HG03135 (cell line): ENCODE data around the gene CTSW.

Experiments used
- ATAC-seq: cut with Tn5 transposase; IDR thresholded peaks from one replicate; pipeline ENCODE4 v1.9.1; 2021; ENCODE audit warnings: mild to moderate bottlenecking, moderate library complexity; ENCODE audit not compliant: unreplicated experiment

The CTSW gene

GRCh38 chr11:65854852-65855837 is 24.5 kb upstream of the CTSW start:
- ATAC-seq, result no peak

GRCh38 chr11:65855927-65856363 is 23.7 kb upstream of the CTSW start:
- no peak for ATAC-seq

GRCh38 chr11:65856689-65857499 is 22.7 kb upstream of the CTSW start:
- no peak for ATAC-seq

- ATAC-seq, result peak; percentile 1
These were observed 22.2 kb upstream of the CTSW start for GRCh38 chr11:65857500-65857852.

GRCh38 chr11:65857853-65858680 is 21.6 kb upstream of the CTSW start, which contains the start of gene CFL1:
TSS of gene CFL1 (minus strand) at chr11:65858180. CDS start at chr11:65858099, 81 bp downstream.
- peak; percentile 49 for ATAC-seq

- no peak for ATAC-seq
These were observed 21.0 kb upstream of the CTSW start for GRCh38 chr11:65858681-65859087.

GRCh38 chr11:65859095-65859811 is 20.4 kb upstream of the CTSW start:
- peak; percentile 52 for ATAC-seq

GRCh38 chr11:65859812-65860277 is 19.8 kb upstream of the CTSW start:
- no peak for ATAC-seq

GRCh38 chr11:65860278-65861164 is 19.1 kb upstream of the CTSW start, which contains the start of gene MUS81:
TSS of gene MUS81 (plus strand) at chr11:65860433. CDS start at chr11:65860754, 321 bp downstream.
- peak; percentile 27 for ATAC-seq

GRCh38 chr11:65861165-65861505 is 18.5 kb upstream of the CTSW start:
- no peak for ATAC-seq

GRCh38 chr11:65861533-65862183 is 18.0 kb upstream of the CTSW start:
- no peak for ATAC-seq

- ATAC-seq, result no peak
These were observed 17.4 kb upstream of the CTSW start for GRCh38 chr11:65862191-65862735.

GRCh38 chr11:65862941-65863888 is 16.4 kb upstream of the CTSW start:
- ATAC-seq, result no peak

GRCh38 chr11:65863889-65864705 is 15.5 kb upstream of the CTSW start:
- no peak for ATAC-seq

GRCh38 chr11:65864706-65865471 is 14.7 kb upstream of the CTSW start:
- ATAC-seq, result no peak
